ENCODE data around the gene FAM20B.
A peak's percentile ranks its signal among the peaks of the same experiment; 100 is the strongest.
"Not testable (repeated sequence)": the region's sequence is repeated elsewhere in the genome, so short reads cannot be mapped to it uniquely, and the experiment has no call there.

FAM20B gene

GRCh38 chr1:179025125-179025974 lies at the start of gene FAM20B:
Gene FAM20B (plus strand): TSS chr1:179025894. CDS start chr1:179043848, 17,954 bp downstream.
- peak; percentile 52 to 76 for DNase-seq

GRCh38 chr1:178976541-178976940 lies 49.2 kb upstream of the FAM20B start:
- no peak for DNase-seq

GRCh38 chr1:178986204-178986603 lies 39.5 kb upstream of the FAM20B start:
- DNase-seq, result no peak

GRCh38 chr1:178988198-178988597 lies 37.5 kb upstream of the FAM20B start:
- DNase-seq, result not testable (repeated sequence)

GRCh38 chr1:178993559-178993958 lies 32.1 kb upstream of the FAM20B start:
- no peak for DNase-seq

- DNase-seq, result no peak
Measured at GRCh38 chr1:178997428-178997827, 28.3 kb upstream of the FAM20B start.

GRCh38 chr1:178998295-178998694 lies 27.4 kb upstream of the FAM20B start:
- no peak for DNase-seq

GRCh38 chr1:178999061-178999460 lies 26.6 kb upstream of the FAM20B start:
- DNase-seq, result no peak

GRCh38 chr1:179001451-179001850 lies 24.2 kb upstream of the FAM20B start:
- no peak for DNase-seq

- not testable (repeated sequence) for DNase-seq
Measured at GRCh38 chr1:179002064-179002463, 23.6 kb upstream of the FAM20B start.

- peak in 1 of 2 experiments; percentile 30 for DNase-seq
Measured at GRCh38 chr1:179002552-179003345, 22.9 kb upstream of the FAM20B start.

GRCh38 chr1:179003512-179004066 lies 22.1 kb upstream of the FAM20B start:
- DNase-seq, result no peak

- no peak for DNase-seq
Measured at GRCh38 chr1:179007233-179007632, 18.5 kb upstream of the FAM20B start.

- no peak for DNase-seq
Measured at GRCh38 chr1:179010671-179011070, 15.0 kb upstream of the FAM20B start.

GRCh38 chr1:179012038-179012437 lies 13.7 kb upstream of the FAM20B start:
- DNase-seq, result no peak

GRCh38 chr1:179014123-179014522 lies 11.6 kb upstream of the FAM20B start:
- DNase-seq, result no peak

- no peak for DNase-seq
Measured at GRCh38 chr1:179015396-179015795, 10.3 kb upstream of the FAM20B start.

- peak in 1 of 2 experiments; percentile 52 for DNase-seq
Measured at GRCh38 chr1:179016706-179017382, 8.8 kb upstream of the FAM20B start.

GRCh38 chr1:179017383-179018326 lies 8.0 kb upstream of the FAM20B start:
- no peak for DNase-seq

- DNase-seq, result no peak
Measured at GRCh38 chr1:179021873-179022272, 3.8 kb upstream of the FAM20B start.

GRCh38 chr1:179023946-179024650 lies 1.6 kb upstream of the FAM20B start:
- no peak for DNase-seq

Measured in SW 1271 (cell line).